ENCODE measurements around the gene SYTL3.

Gene SYTL3

GRCh38 chr6:158754738-158755137 lies 104.9 kb downstream of the SYTL3 start:
- no peaks in the 10 kb centered on the region for H3K27me3 ChIP-seq (ENCODE audit: insufficient read depth, low read length)
- no peak overlapping the region for H3K27ac ChIP-seq (ENCODE audit: low read depth, low read length, poor library complexity, severe bottlenecking)
- H3K9ac ChIP-seq (ENCODE audit: low read length): no peak overlapping the region
- H2AFZ ChIP-seq (ENCODE audit: low read length): no peak overlapping the region
- TF ChIP-seq EZH2 (IDR thresholded peaks at IDR 0.05; ENCODE audit: borderline replicate concordance, low read length) (no peak), CTCF (IDR thresholded peaks at IDR 0.05; ENCODE audit: low read length) (no peak)
- H3K4me2 ChIP-seq (ENCODE audit: low read length): no peak overlapping the region
- no peak overlapping the region for H3K4me3 ChIP-seq (ENCODE audit: low read depth, low read length, poor library complexity, severe bottlenecking)
- no peaks in the 10 kb centered on the region for H4K20me1 ChIP-seq (ENCODE audit: insufficient read depth, low read length)
- H3F3A ChIP-seq (ENCODE audit: insufficient read depth, low read length): no peaks in the 10 kb centered on the region
- H3K9me2 ChIP-seq (ENCODE audit: low read depth, low read length): no peaks in the 10 kb centered on the region
- H3K36me3 ChIP-seq (ENCODE audit: insufficient read depth, low read length): no peaks in the 10 kb centered on the region
- no peaks in the 10 kb centered on the region for H3K79me2 ChIP-seq (ENCODE audit: insufficient read depth, low read length)
- H3K9me3 ChIP-seq (ENCODE audit: low read length): no peaks in the 10 kb centered on the region
- H3K4me1 ChIP-seq (ENCODE audit: insufficient read depth, low read length, severe bottlenecking): peaks cover 18% of the 10 kb centered on the region

GRCh38 chr6:158755636-158756035 lies 105.8 kb downstream of the SYTL3 start:
- Histone ChIP-seq H3F3A (ENCODE audit: insufficient read depth, low read length) (no peaks in the 10 kb centered on the region), H3K4me2 (ENCODE audit: low read length) (no peak overlapping the region), H3K27ac (ENCODE audit: low read depth, low read length, poor library complexity, severe bottlenecking) (no peak overlapping the region), H4K20me1 (ENCODE audit: insufficient read depth, low read length) (no peaks in the 10 kb centered on the region), H3K9me3 (ENCODE audit: low read length) (no peaks in the 10 kb centered on the region), H3K4me1 (ENCODE audit: insufficient read depth, low read length, severe bottlenecking) (peaks cover 25% of the 10 kb centered on the region), H2AFZ (ENCODE audit: low read length) (no peak overlapping the region), H3K9me2 (ENCODE audit: low read depth, low read length) (no peaks in the 10 kb centered on the region), H3K79me2 (ENCODE audit: insufficient read depth, low read length) (no peaks in the 10 kb centered on the region), H3K9ac (ENCODE audit: low read length) (no peak overlapping the region), H3K4me3 (ENCODE audit: low read depth, low read length, poor library complexity, severe bottlenecking) (no peak overlapping the region), H3K36me3 (ENCODE audit: insufficient read depth, low read length) (no peaks in the 10 kb centered on the region), H3K27me3 (ENCODE audit: insufficient read depth, low read length) (no peaks in the 10 kb centered on the region)
- no peak for TF ChIP-seq EZH2 (IDR thresholded peaks at IDR 0.05; ENCODE audit: borderline replicate concordance, low read length)

GRCh38 chr6:158756126-158756525 lies 106.3 kb downstream of the SYTL3 start:
- Histone ChIP-seq H3K4me2 (ENCODE audit: low read length) (no peak overlapping the region), H3K4me3 (ENCODE audit: low read depth, low read length, poor library complexity, severe bottlenecking) (no peak overlapping the region), H4K20me1 (ENCODE audit: insufficient read depth, low read length) (no peaks in the 10 kb centered on the region), H3K27ac (ENCODE audit: low read depth, low read length, poor library complexity, severe bottlenecking) (no peak overlapping the region), H3K27me3 (ENCODE audit: insufficient read depth, low read length) (no peaks in the 10 kb centered on the region), H3K4me1 (ENCODE audit: insufficient read depth, low read length, severe bottlenecking) (peaks cover 25% of the 10 kb centered on the region), H3K79me2 (ENCODE audit: insufficient read depth, low read length) (no peaks in the 10 kb centered on the region), H2AFZ (ENCODE audit: low read length) (no peak overlapping the region), H3F3A (ENCODE audit: insufficient read depth, low read length) (no peaks in the 10 kb centered on the region), H3K9me3 (ENCODE audit: low read length) (no peaks in the 10 kb centered on the region), H3K36me3 (ENCODE audit: insufficient read depth, low read length) (no peaks in the 10 kb centered on the region), H3K9ac (ENCODE audit: low read length) (no peak overlapping the region), H3K9me2 (ENCODE audit: low read depth, low read length) (no peaks in the 10 kb centered on the region)
- TF ChIP-seq EZH2 (IDR thresholded peaks at IDR 0.05; ENCODE audit: borderline replicate concordance, low read length) (no peak), CTCF (IDR thresholded peaks at IDR 0.05; ENCODE audit: low read length) (no peak)

GRCh38 chr6:158756977-158757752 lies 107.3 kb downstream of the SYTL3 start:
- no peaks in the 10 kb centered on the region for H3K36me3 ChIP-seq (ENCODE audit: insufficient read depth, low read length)
- no peaks in the 10 kb centered on the region for H3K9me2 ChIP-seq (ENCODE audit: low read depth, low read length)
- H3F3A ChIP-seq (ENCODE audit: insufficient read depth, low read length): no peaks in the 10 kb centered on the region
- H3K79me2 ChIP-seq (ENCODE audit: insufficient read depth, low read length): no peaks in the 10 kb centered on the region
- TF ChIP-seq CTCF (IDR thresholded peaks at IDR 0.05; ENCODE audit: low read length) (no peak), EZH2 (IDR thresholded peaks at IDR 0.05; ENCODE audit: borderline replicate concordance, low read length) (no peak)
- no peaks in the 10 kb centered on the region for H3K9me3 ChIP-seq (ENCODE audit: low read length)
- H3K4me1 ChIP-seq (ENCODE audit: insufficient read depth, low read length, severe bottlenecking): peaks cover 25% of the 10 kb centered on the region
- H3K27ac ChIP-seq (ENCODE audit: low read depth, low read length, poor library complexity, severe bottlenecking): no peak overlapping the region
- H3K27me3 ChIP-seq (ENCODE audit: insufficient read depth, low read length): no peaks in the 10 kb centered on the region
- H4K20me1 ChIP-seq (ENCODE audit: insufficient read depth, low read length): no peaks in the 10 kb centered on the region
- no peak overlapping the region for H2AFZ ChIP-seq (ENCODE audit: low read length)
- H3K9ac ChIP-seq (ENCODE audit: low read length): no peak overlapping the region
- no peak overlapping the region for H3K4me3 ChIP-seq (ENCODE audit: low read depth, low read length, poor library complexity, severe bottlenecking)
- no peak overlapping the region for H3K4me2 ChIP-seq (ENCODE audit: low read length)
